ENCODE measurements around the gene TCF7. TPM values are rescaled to one million over a fixed set of nuclear protein-coding genes. Genes with fewer than 3 reads are reported as not detected.

The TCF7 gene
- polyA plus RNA-seq, 1 of the 3 experiments (the other 2 are of a cell fraction), result 2.7 TPM

DNA sequence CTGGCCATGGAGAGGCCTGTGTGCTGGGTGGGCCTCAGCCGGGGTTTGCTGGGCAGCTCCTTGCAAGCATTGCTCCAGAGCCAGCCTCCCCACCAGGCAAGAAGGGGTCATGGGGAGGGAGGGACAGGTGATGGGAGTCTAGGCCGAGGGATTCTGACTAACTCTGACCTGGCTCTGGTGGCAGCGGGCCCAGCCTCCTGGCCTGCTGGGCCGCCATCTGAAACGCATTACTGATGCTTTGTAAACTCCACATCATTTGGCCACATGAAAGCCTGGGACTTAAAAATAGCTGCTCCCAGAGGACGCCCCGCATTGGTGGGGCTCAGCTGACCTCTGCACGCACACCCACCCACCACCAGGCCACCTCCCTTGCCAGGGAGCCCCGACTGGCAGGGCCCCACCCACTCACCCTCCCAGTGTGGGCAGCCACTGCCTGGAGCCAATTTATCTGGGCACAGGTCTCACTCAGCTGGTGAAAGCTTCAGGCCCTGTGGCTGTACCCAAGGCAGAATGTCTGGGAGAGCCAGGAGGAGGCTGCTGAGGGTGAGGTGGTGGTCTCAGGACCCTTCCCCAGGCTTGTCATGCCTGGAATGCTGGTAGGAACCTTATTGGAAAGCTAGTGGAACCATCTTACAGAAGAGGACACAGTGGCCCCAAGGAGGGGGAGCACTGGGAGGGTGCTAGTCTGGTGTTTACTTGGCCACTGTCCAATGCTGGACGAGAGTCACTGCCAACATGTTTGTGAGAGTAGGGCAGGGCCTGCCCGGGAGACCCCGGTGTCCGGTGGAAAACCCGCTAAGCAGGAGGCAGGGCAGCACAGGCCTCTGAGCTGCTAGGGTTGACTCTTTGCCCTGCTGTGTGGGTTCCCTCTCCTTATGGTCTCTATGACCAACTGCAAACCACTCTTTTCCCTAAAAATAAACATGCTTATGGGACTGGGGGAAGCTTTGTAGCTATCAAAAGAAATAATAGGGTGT lies 10.8 kb downstream of the TCF7 start (continued):
- TF ChIP-seq EZH2phosphoT487 (IDR thresholded peaks at IDR 0.05; ENCODE audit: borderline replicate concordance, low read depth), result no peak
- peak; percentile 56; the same call in 1 of the 2 replicates for TF ChIP-seq MXI1 (IDR thresholded peaks at IDR 0.05; ENCODE audit: low read depth, low read length)
- TF ChIP-seq FOXJ3 (CRISPR knock-in tag; IDR thresholded peaks at IDR 0.05), result no peak; the same call in 1 of the 2 replicates
- no peak for TF ChIP-seq YY1 (IDR thresholded peaks at IDR 0.05; ENCODE audit: low read depth)
- TF ChIP-seq RCOR1 (IDR thresholded peaks at IDR 0.05; ENCODE audit: low read length), result no peak
- TF ChIP-seq, protein P1, sequence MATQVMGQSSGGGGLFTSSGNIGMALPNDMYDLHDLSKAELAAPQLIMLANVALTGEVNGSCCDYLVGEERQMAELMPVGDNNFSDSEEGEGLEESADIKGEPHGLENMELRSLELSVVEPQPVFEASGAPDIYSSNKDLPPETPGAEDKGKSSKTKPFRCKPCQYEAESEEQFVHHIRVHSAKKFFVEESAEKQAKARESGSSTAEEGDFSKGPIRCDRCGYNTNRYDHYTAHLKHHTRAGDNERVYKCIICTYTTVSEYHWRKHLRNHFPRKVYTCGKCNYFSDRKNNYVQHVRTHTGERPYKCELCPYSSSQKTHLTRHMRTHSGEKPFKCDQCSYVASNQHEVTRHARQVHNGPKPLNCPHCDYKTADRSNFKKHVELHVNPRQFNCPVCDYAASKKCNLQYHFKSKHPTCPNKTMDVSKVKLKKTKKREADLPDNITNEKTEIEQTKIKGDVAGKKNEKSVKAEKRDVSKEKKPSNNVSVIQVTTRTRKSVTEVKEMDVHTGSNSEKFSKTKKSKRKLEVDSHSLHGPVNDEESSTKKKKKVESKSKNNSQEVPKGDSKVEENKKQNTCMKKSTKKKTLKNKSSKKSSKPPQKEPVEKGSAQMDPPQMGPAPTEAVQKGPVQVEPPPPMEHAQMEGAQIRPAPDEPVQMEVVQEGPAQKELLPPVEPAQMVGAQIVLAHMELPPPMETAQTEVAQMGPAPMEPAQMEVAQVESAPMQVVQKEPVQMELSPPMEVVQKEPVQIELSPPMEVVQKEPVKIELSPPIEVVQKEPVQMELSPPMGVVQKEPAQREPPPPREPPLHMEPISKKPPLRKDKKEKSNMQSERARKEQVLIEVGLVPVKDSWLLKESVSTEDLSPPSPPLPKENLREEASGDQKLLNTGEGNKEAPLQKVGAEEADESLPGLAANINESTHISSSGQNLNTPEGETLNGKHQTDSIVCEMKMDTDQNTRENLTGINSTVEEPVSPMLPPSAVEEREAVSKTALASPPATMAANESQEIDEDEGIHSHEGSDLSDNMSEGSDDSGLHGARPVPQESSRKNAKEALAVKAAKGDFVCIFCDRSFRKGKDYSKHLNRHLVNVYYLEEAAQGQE (IDR thresholded peaks at IDR 0.05; ENCODE audit: low read depth, low read length), result no peak
- peak; percentile 63 for TF ChIP-seq JUND (IDR thresholded peaks at IDR 0.05)
- peak; percentile 64; the same call in 1 of the 2 replicates for TF ChIP-seq FOSL2 (IDR thresholded peaks at IDR 0.05; ENCODE audit: borderline replicate concordance, low read depth)
- peak; percentile 97 for TF ChIP-seq TCF12 (IDR thresholded peaks at IDR 0.05)
- TF ChIP-seq RFX5 (IDR thresholded peaks at IDR 0.05; ENCODE audit: low read length), result no peak
- TF ChIP-seq, protein P2, sequence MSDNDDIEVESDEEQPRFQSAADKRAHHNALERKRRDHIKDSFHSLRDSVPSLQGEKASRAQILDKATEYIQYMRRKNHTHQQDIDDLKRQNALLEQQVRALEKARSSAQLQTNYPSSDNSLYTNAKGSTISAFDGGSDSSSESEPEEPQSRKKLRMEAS (IDR thresholded peaks at IDR 0.05; ENCODE audit: low read depth), result peak; percentile 75; the same call in 1 of the 2 replicates
- TF ChIP-seq GABPA (IDR thresholded peaks at IDR 0.05; ENCODE audit: low read depth), result no peak
- peak; percentile 21 for TF ChIP-seq CHD2 (IDR thresholded peaks at IDR 0.05; ENCODE audit: low read length, partially characterized antibody)

DNA sequence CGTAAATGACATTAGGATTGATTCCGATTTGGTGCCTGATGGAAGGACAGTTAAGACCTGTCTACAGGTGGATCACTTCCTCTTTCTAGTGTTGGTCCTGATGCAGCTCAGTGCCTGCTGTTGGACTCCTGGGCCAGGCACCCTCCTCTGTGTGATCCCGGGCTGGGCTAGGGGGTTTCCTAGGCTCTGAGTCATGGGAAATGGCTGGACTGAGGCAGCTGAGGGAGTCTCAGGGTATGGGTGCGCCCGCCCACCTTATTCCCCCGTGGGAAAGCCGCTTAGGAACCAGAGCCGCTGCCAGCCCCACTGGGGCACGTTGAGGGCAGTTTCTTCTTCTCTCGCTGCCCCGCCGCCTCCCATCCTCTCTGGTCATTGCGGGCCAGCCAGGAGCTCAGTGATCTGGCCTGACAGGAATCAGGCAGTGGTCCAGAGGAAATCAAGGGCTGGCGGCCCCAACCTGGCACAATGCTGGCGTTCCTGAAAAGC lies 12.9 kb downstream of the TCF7 start:
- WGBS (ENCODE audit: low lambda C conversion rate), result 73% methylated on average over 14 of the region's 15 CpGs
- Histone ChIP-seq H3K4me3 (ENCODE audit: low read depth in 2 of 2, low read length in 1 of 2) (no peak overlapping the region), H3K4me2 (0 out of 2 replicates have a peak overlapping the region, but pooled peaks have one; percentile 15), H3K4me1 (ENCODE audit: control insufficient read depth in 1 of 2, insufficient read depth in 2 of 2, low read depth in 1 of 2, low read length in 1 of 2) (peaks cover 31 to 92% of the 10 kb centered on the region in 2 experiments), H3K27me3 (ENCODE audit: insufficient read depth) (no peaks in the 10 kb centered on the region), H3K79me2 (ENCODE audit: insufficient read depth) (no peaks in the 10 kb centered on the region), H3K9ac (no peak overlapping the region), H3F3A (replicated peaks; ENCODE audit: insufficient read depth) (peaks cover 26% of the 10 kb centered on the region), H3K9me2 (no peaks in the 10 kb centered on the region), H3K9me3 (no peaks in the 10 kb centered on the region), H4K20me1 (ENCODE audit: insufficient read depth) (peaks cover 21% of the 10 kb centered on the region), H3K27ac (ENCODE audit: low read depth in 2 of 2, low read length in 1 of 2) (peak overlapping the region; percentile 48 to 88; a peak in 2 of 4 replicates), H2AFZ (ENCODE audit: low read depth) (no peak overlapping the region), H3K36me3 (replicated peaks in 1 of 2; ENCODE audit: control insufficient read depth in 1 of 2, insufficient read depth in 2 of 2, low read length in 1 of 2) (peaks cover 5 to 23% of the 10 kb centered on the region in 2 experiments)
- DNase-seq, result no peak
- POLR2A ChIA-PET, result interaction anchor here (0.7 kb wide), 1 partner anchor 20 kb away, joined by 3 read pairs; no protein-coding TSS in a partner anchor
- CTCF ChIA-PET, result interaction anchor here (0.6 to 11.5 kb wide), 5 partner anchors 12 to 87 kb away, joined by 3 to 152 read pairs (median 3); no protein-coding TSS in a partner anchor
- TF ChIP-seq POLR2AphosphoS5 (IDR thresholded peaks at IDR 0.05; ENCODE audit: low read depth, low read length) (0 out of 2 replicates have a peak, but pooled peaks have one; percentile 11), TEAD4 (IDR thresholded peaks at IDR 0.05; ENCODE audit: borderline replicate concordance, insufficient read depth) (no peak), FOSL2 (IDR thresholded peaks at IDR 0.05; ENCODE audit: borderline replicate concordance, low read depth) (peak; percentile 16; the same call in 1 of the 2 replicates), NFIC (IDR thresholded peaks at IDR 0.05; ENCODE audit: borderline replicate concordance) (0 out of 2 replicates have a peak, but pooled peaks have one; percentile 22)
- TF ChIP-seq, protein P3, sequence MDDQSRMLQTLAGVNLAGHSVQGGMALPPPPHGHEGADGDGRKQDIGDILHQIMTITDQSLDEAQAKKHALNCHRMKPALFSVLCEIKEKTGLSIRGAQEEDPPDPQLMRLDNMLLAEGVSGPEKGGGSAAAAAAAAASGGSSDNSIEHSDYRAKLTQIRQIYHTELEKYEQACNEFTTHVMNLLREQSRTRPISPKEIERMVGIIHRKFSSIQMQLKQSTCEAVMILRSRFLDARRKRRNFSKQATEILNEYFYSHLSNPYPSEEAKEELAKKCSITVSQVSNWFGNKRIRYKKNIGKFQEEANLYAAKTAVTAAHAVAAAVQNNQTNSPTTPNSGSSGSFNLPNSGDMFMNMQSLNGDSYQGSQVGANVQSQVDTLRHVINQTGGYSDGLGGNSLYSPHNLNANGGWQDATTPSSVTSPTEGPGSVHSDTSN (IDR thresholded peaks at IDR 0.05), result 0 out of 2 replicates have a peak, but pooled peaks have one; percentile 25
- TF ChIP-seq, protein P4, sequence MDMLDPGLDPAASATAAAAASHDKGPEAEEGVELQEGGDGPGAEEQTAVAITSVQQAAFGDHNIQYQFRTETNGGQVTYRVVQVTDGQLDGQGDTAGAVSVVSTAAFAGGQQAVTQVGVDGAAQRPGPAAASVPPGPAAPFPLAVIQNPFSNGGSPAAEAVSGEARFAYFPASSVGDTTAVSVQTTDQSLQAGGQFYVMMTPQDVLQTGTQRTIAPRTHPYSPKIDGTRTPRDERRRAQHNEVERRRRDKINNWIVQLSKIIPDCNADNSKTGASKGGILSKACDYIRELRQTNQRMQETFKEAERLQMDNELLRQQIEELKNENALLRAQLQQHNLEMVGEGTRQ (IDR thresholded peaks at IDR 0.05; ENCODE audit: borderline replicate concordance, low read depth, low read length), result no peak

Measured in SK-N-SH (cell line).